HuH-7.5 (cell line): ENCODE measurements around the gene FANCC.
A peak's percentile ranks its signal among the peaks of the same experiment; 100 is the strongest.

Source experiments
- DNase-seq: peaks from one replicate; pipeline ENCODE4 v3.0.0; 2011; ENCODE audit warnings: low spot score

Gene FANCC

DNA sequence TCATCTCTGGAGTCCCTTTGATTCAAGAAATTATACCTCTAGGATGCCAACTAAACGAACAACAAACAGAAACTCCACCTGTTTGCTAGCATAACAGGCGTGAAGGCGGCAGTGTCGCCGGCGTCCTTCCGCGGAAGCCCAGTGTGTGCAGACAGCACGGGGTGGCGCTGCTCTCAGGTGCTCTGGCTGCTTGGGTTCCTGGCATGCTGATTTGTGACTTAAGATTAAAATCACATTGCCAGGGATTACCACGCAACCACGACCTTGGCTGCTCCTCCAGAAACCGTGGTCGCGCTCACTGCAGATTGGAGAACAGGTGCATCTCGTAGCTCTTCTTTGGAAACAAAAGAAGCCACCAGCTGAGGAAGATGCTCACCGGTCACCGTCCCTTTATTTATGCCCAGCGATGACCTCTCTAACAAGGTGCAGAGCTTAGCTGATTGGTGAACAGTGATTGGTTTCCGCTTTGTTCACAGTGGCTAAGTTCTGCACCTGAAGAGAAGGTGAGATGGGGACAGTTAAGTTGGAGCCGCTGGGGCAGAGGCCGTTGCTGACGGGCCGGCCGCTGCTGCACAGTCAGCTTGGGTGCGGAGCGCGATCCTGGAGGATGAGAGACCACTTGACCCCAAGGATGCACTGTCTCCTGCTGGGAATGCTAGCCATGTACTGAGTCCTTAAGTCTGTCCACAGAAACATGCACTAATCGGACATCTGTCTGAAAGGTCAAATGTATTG, 232.3 kb downstream of the FANCC start:
- DNase-seq: no peak

DNA sequence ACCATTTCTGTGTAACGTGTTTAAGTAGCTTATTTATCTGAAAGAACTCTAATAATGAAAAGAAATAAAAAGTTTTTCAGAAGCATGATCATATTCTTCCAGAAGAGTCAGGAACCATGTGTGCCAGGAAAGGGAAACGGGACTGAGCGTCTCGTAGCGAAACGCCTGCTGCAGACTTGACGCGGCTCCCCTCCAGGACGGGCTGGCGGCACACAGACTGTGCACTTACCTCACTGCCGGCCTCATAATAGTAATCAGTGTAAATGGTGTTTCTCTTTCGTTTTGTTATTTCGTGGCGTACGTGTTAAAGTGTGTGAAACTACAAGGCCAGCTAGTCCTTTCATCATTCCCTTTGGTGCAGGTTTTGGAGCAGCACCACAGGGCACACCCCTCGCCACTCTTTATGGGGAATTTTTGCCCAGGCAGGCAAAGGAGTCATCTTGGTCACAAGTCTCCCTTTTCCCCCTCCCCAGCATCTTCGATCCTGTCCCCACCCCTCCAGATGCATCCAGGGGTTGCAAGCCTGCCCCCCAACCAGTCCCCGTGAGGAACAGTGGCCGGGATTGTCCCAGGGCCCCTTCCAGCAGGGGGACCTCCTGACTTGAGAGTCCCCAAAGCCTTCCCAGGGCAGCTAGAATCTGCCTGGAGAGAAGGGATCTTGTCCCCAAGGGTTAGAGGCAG, 233.1 kb downstream of the FANCC start:
- DNase-seq: no peak

DNA sequence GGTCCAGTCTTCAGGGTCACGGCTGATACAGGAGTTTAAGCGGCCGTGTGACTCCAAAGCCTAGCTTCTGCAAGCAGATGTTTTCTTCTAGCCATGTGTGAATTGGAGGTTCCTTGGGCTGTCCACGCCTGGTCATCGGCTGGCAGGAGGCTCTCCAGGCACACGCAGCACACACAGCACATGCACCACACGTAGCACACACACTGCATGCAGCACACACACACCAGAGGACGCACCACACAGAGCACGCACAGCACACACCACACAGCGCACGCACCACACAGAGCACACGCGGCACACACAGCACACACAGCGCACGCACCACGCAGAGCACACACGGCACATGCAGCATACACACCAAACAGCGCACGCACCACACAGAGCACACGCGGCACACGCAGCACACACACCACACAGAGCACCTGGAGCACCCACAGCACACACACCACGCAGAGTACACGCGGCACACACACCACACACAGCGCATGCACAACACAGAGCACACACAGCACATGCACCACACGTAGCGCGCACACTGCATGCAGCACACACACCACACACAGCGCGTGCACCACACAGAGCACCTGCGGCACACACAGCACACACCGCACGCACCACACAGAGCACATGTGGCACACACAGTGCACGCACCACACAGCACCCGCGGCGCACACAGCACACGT, 234.3 kb downstream of the FANCC start:
- DNase-seq: no peak

DNA sequence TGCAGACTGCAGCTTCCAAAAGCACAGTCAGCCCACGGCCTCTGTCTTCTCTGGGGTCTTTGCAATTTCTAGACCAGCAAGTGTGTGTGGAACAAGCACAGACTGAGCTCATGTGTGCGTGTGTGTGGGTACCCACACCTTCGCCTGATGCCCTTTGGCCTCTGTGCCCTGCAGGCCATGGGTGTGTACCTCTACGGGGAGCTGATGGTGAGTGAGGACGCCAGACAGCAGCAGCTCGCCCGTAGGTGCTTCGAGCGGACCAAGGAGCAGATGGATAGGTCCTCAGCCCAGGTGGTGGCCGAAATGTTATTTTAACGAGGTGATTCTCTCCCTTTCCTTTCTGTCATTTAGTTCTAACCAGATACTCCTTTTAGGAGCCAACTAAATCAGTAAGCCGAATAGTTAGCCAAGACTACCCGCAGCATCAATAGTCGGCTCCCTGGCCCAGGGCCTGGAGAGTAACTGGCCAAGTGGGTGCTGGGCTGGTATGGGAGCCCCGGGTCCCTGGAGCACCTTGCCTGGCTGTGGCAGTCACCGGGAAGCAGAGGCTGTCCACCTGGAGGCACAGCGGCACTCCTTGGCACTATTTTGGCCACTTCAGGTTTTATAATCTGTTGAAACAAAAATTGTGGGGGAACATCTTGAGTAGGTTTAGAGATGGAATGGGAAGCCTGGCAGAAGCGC, 235.0 kb downstream of the FANCC start:
- no peak for DNase-seq

DNA sequence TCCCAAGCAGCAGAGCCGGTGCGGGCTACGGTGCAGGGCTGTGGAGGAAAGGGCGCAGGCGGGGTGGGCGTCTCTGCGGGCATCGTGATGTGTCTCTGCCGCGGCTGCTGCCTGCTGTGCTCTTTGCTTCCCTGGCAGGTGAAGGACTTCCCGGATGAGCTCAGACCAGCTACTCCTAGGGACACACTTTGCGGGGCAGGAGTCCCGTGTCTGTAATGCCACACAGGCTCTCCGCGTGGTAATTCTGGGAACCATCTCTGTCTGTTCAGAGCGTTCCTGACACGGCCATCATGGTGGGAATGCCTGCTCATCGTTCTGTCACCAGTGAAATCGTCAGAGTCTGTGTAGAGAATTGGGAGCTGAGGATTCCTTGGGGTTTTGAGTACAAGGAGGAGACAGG, 235.5 kb downstream of the FANCC start:
- no peak for DNase-seq

DNA sequence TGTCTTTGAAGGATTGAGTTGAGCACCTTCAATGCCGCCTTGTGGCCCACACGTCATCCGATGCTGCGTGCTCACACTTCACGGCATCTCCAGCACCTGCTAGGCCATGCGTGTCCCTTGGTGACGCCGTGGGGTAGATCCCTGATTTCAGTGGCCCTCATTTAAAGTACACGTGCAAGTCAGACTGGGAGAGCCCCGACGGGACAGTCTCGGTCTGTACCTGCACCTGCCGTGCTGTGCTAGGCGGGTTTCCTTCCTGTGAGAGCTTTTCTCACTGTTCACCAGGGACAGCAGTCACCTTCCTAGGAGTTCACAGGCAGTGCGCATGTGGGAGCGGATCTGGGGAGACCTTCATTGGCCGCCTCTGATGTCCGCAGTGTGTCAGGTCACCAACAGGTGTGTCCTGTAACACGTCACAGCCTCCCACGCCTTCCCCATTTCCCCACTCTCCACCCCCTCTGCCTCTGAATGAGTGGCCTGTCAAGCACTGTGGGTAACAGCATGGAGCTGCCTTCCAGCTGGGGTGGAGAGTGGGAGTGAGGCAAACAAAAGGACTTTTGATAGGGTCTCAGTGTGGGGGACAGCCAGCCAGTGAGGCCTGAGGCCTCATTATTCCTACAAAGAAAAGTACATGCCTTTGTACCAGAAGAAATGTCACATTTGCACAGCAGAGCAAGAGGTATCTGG, 236.4 kb downstream of the FANCC start:
- no peak for DNase-seq

DNA sequence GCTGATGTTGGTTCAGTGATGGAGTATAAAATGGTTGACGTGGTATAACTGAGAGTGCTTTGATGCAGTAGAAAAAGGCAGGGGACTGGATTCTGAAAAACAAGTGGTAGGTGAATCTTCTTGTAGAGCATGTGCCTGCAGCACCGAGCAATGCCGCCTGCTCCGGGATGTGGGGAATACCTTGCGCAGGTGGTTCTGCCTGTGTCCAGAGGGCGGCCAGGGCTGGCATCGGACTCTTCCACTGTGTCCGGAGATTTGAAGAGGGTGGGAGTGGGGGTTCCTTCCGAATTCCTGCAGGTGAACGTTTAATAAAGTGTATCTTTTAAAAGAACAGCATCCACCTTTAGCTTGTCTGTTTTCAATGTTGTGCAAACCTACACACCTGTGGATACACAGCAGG, 238.0 kb downstream of the FANCC start:
- no peak for DNase-seq

DNA sequence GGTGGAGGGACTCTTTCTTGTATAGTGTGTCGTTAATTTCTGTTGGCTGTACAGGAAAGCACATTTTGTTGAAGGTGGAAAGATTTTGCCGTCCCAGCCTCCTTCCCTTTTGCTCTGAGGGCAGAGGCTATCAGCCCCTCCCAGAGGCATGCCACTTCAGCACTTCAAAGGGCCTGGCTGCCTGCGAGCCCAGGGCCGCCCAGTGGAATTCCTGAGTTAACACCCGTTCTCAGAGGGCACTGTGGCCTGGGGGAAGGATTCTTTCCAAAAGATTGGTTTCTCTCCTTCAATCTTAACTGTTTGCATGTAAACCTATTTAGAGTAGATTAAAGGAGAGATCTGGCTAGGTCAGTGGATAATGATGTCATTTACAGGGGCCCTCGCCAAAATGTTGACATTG, 238.6 kb downstream of the FANCC start:
- no peak for DNase-seq

DNA sequence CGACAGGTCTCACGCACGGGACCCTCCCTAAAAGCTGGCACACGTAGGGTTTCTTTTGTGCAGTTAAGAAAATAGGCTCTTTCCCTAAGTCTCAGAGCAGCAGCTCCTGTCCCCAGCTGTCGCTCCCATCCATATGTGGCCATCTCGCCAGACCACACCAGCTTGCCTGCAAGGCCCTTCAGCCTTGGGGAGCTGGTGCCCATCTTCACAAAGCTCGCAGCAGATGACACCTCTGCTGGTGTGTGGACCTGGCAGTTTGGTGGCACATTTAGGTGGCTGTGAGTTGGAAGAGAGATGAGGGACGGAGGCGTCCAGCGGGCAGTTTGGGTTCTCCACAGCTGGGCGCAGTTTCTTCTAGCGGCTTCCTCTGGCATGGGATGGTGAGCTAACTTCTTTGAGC, 239.0 kb downstream of the FANCC start:
- no peak for DNase-seq

DNA sequence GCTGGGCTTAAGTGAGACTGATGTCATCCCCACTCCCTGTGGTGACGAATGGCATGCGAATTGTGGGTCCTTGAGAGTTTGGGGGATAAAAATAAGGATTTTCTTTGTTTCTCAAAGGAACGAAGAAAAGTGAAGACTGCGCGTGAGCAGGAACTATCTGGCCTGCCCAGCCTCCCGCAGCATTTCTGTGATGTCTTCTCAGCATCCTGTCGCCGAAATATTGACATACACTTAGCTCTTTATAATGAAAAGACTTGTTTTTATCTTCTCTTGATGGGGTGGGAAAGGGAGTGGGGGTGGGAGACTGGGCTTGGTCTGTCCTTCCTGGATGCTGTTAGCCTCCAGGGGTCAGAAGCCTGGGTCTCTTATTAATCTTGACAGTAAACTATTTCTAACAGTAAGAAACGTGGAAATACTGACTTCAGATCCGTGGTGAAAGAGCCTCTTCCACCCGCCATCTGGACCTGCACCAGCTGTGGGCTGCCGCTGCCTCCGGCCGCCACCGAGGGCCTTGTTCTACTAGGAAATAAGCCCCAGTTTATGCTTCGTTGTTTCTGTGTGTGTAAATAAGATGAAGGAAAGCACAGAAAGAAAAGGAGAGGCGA, 239.6 kb downstream of the FANCC start:
- DNase-seq: no peak

DNA sequence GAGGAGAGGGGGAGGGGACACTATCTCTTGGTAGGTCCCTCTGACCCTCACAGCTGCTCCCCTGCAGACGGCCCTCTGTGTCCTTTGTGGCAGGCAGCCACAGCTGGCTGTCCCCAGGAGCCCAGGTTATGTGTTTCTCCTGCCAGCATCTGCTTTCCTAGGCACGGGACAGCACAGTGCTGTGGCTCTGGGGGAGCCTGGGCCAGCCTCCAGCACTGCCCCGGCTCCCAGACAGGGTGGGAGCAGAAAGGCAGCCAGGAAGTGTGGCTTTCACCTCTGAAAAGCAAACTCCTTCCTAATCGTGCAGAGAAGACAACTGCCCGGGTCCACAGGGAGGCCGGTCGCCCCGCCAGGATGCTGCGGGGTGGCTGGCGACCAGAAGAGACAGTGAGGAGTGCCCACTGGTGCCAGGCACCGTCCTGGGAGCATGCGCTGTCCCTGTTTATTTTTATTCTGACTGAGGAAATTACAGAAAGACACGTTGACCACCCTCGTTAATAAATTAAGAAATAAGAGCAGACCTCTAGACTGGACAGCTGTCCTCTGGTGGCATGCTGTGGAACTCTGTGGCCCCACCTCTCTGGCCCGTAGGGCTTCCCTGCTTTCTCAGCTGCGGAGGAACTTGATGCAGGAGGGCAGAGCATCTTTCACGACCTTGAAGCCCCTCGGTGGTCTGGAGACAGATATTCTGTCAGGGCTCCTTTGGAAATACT, 240.3 kb downstream of the FANCC start:
- no peak for DNase-seq

DNA sequence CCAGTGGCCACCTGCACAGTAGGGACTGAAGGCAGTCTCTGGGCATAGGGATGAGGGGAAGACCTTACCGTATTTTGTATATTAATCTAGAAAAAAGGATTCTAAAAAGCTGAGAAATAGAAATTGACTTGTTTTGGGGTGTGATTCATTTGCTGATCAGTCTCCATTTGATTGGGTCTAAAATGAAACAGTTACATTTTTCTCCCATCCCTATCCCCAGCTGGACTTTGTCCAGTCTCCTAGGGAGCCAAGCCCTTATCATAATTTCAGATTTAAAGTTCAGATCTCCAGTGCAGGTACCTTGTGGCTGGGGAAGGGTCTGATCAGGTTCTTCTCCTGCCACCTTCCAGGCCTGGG, 240.8 kb downstream of the FANCC start:
- no peak for DNase-seq

DNA sequence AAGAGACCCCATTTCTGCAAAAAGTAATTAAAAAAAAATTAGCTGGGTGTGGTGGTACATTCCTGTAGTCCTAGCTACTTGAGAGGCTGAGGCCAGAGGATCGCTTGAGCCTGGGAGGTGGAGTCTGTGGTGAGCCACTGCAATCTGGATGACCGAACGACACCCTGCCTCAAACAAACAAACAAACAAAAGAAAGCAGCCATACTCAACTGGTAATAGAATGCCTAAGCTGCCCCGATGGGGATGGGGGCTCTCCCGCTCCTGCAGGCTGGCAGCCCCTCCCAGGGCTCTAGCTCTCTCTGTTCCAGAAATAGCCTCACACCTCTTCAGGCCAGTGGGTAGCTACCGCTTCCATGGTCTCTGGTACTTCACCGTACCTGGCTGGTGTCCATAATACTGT, 241.8 kb downstream of the FANCC start:
- DNase-seq: no peak

DNA sequence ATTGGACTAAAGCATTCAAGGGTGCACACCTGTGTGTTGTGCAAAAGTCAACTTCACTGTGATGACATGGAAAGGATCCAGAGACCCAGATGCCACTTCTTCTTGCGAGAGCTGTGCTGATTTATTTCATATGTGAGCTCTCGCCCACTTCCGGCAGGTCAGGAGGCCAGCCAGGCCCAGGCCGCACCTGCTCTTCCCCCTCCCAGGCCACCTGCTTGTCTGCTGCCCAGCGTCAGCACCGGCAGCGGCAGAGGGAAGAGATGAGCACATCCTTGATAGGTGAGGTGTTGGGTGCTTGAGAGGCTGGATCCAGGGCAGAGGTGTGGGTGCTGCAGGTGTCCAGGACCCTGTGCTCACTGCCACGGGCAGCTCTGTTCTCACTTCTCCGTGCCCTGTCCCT, 242.9 kb downstream of the FANCC start:
- DNase-seq: no peak

DNA sequence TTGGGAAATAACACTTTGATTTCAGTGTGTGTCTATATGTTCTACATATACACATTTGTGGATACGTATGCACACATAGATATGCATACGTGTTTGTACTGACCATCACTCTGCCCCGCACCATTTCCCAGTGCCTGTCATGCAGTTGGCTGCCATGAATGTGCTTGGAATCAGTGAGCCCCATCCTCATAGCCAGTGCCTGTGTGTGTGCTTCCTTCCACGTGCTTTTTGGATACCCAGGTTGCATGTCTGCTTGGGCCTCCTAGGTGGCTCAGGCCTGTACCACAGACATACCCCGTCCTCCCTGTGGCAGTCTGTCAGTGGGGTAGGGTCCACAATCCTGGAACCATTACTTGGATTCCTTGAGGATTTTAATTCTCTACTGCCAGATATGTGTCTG, 243.6 kb downstream of the FANCC start:
- DNase-seq: no peak

DNA sequence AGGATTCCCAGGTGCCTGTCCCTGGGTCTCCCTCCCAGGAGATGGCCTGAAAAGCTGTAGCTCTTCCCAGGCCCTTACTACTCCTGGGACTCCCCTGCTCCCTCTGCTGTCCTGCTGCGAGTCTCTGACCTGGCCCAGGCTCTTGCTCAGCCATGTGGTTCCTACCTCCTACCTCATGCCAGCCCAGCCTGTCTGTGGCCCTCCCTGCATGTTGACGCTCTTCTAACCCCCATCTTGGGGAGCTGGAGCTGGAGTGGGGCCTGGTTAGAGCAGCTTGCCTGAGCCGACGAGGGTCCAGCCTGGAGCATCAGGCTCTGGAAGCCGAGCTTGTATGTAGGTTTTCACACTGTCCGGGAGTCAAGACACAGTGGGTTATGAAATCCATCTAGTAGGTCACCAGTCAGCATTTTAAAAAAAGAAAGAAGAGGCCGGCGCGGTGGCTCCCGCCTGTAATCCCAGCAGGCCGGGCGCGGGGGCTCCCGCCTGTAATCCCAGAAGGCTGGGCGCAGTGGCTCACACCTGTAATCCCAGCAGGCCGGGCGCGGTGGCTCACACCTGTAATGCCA, 244.4 kb downstream of the FANCC start:
- peak; percentile 67 for DNase-seq

DNA sequence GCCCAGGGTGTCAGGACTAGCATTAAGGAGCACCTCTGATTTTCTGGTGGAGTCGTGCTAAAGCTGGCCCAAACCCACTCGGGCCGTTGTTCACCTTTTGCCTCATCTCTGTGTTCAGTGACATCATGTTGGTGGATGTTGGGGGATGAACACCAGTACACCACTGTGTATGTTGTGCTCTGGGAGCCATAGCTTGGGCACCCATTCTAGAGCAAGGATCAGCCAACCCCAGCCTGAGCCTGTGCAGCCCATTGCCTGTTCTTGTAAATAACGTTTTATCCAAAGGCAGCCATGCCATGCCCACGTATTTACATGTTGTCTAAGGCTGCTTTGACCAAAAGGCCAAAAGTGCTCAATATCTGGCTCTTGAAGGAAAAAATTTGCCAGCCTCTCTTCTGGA, 245.6 kb downstream of the FANCC start:
- DNase-seq: no peak

DNA sequence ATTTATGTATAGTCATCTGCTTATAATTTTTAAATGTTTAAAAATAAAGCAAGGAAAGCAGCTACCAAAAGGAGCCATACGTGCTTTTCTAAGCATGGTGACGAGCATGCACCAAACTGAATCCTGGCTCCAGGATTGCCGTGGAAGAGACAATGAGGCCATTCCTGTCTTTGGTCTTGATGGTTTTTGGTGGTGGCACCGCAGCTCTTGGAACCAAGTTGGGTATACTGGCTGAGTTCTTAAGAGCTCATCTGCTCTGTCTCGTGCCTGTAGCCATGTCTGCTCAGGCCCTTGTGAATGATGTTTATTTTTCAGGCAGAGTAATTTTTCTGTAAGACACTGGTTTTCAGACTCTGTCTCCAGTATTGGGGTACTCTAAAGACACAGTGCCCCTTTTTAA, 246.1 kb downstream of the FANCC start:
- DNase-seq: no peak

DNA sequence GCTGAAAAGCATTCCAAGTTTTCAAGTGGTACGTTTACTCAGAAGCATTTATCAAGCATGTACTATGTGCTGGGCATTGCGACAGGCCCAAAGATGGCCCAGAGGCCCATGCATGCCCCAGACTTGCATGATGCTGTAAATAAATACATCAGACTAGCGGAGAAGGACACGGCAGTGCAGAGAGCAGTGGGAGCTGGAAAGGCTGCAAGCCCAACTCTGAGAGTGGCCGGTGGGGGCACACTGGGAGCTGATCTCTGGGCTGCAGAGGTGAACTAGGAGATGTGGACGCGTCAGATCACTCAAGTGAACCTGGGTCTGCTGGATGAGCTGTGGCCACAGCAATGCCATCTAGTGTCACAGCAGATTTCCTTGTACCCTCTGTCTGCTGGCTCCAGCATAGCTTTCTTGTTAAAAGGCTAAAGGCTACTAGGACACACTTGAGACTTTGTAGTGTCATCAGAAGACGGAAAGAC, 246.9 kb downstream of the FANCC start:
- no peak for DNase-seq

DNA sequence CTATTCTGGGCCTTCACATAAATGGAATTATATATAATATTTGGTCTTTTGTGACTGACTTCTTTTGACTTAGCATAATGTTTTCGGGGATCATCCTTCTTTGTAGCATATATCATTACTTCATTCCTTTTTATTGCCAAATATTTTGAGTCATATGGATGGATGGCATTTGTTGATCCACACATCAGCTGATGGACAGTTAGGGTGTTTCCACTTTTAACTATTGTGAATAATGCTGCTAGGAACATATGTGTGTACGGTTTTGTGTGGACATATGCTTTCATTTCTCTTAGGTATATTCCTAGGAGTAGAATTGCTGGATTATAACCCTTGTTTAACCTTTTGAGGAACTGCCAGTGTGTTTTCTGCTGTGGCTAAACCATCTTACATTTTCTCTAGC, 249.6 kb downstream of the FANCC start:
- no peak for DNase-seq

DNA sequence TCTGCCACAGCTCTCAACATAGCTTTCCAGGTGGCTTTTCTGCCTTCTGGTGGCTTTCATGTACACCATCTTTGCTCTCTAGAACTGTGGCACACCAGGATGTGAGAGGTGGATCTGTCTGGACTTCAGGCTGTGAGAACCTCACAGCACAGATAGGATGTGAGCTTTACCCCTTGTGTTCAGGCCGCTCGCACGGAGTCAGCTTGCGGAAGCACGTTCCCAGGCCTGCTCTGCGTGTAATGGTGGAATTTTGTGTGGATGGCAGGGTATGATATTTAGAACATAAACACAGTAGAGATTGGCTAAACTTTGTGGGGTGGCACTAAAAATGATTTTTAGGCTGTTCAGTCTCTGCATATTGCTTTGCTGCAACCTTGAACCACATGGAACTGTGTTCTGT, 250.5 kb downstream of the FANCC start:
- DNase-seq: no peak
